Astrocyte (in vitro differentiated cells and primary cell): Measurements from ENCODE around the gene IFITM5.

ENCODE experiments used
- CTCF ChIP-seq: IDR thresholded peaks from 2 replicates; pipeline ENCODE4 v1.5.1; 2011; ENCODE audit warnings: low read depth, mild to moderate bottlenecking, inconsistent platforms, low read length, moderate library complexity; ENCODE audit not compliant: insufficient read depth
- EZH2 ChIP-seq: IDR thresholded peaks from 2 replicates; pipeline ENCODE4 v1.6.1; 2012; ENCODE audit warnings: mild to moderate bottlenecking, low read length, inconsistent platforms; ENCODE audit not compliant: insufficient read depth

- no peak for TF ChIP-seq CTCF
- TF ChIP-seq EZH2, result no peak
These were observed 43.0 kb upstream of the IFITM5 start for GRCh38 chr11:342328-342727.
